SKM-1 treated with dmso at 0.1 percent for 144 hours (cell line): ENCODE measurements around the gene PRKN.

Source experiments
- DNase-seq: peaks from one replicate; lab custom pipeline; 2025; ENCODE audit not compliant: unreplicated experiment; lab: John Stamatoyannopoulos, UW

The PRKN gene

GRCh38 chr6:161411265-161411944 lies 1316.2 kb downstream of the PRKN start:
- no peak for DNase-seq

GRCh38 chr6:161410736-161411135 lies 1316.8 kb downstream of the PRKN start:
- DNase-seq = no peak

GRCh38 chr6:161410076-161410475 lies 1317.5 kb downstream of the PRKN start:
- no peak for DNase-seq

- DNase-seq = no peak
Observed at GRCh38 chr6:161409353-161409752, 1318.2 kb downstream of the PRKN start.

GRCh38 chr6:161408041-161408440 lies 1319.5 kb downstream of the PRKN start:
- DNase-seq = no peak

- no peak for DNase-seq
Observed at GRCh38 chr6:161407581-161407980, 1320.0 kb downstream of the PRKN start.

- no peak for DNase-seq
Observed at GRCh38 chr6:161407115-161407514, 1320.5 kb downstream of the PRKN start.

GRCh38 chr6:161406646-161407045 lies 1320.9 kb downstream of the PRKN start:
- no peak for DNase-seq

- DNase-seq = no peak
Observed at GRCh38 chr6:161405418-161405817, 1322.1 kb downstream of the PRKN start.

- DNase-seq = no peak
Observed at GRCh38 chr6:161403717-161404116, 1323.8 kb downstream of the PRKN start.

GRCh38 chr6:161401587-161402309 lies 1325.8 kb downstream of the PRKN start:
- no peak for DNase-seq

GRCh38 chr6:161400671-161401070 lies 1326.9 kb downstream of the PRKN start:
- no peak for DNase-seq

GRCh38 chr6:161396539-161396938 lies 1331.0 kb downstream of the PRKN start:
- no peak for DNase-seq

GRCh38 chr6:161395716-161396231 lies 1331.8 kb downstream of the PRKN start:
- no peak for DNase-seq

GRCh38 chr6:161394437-161394836 lies 1333.1 kb downstream of the PRKN start:
- no peak for DNase-seq

- peak; percentile 82 for DNase-seq
Observed at GRCh38 chr6:161393839-161394364, 1333.7 kb downstream of the PRKN start.

GRCh38 chr6:161393292-161393691 lies 1334.3 kb downstream of the PRKN start:
- DNase-seq = no peak

- DNase-seq = no peak
Observed at GRCh38 chr6:161389756-161390155, 1337.8 kb downstream of the PRKN start.

GRCh38 chr6:161383951-161384350 lies 1343.6 kb downstream of the PRKN start:
- DNase-seq = no peak

GRCh38 chr6:161379834-161380582 lies 1347.6 kb downstream of the PRKN start:
- no peak for DNase-seq

- no peak for DNase-seq
Observed at GRCh38 chr6:161378115-161378514, 1349.5 kb downstream of the PRKN start.
